Urinary bladder (tissue), 4 donors: ENCODE results near the gene PHF2. TPM values are rescaled to one million over a fixed set of nuclear protein-coding genes. Genes with fewer than 3 reads are reported as not detected.

Source experiments
- DNase-seq: peaks from one replicate; pipeline ENCODE4 v3.0.0-alpha.2; 2015; ENCODE audit errors: extremely low spot score
- H3K27ac ChIP-seq: one replicate; pipeline ENCODE4 v1.5.1; 2013; ENCODE audit warnings: low read depth, mild to moderate bottlenecking, moderate library complexity
- H3K36me3 ChIP-seq: one replicate; pipeline ENCODE4 v1.6.1; 2013; ENCODE audit warnings: mild to moderate bottlenecking, moderate library complexity; ENCODE audit not compliant: insufficient read depth
- H3K4me1 ChIP-seq: one replicate; pipeline ENCODE4 v1.6.1; 2013; ENCODE audit warnings: mild to moderate bottlenecking, moderate library complexity; ENCODE audit not compliant: insufficient read depth
- H3K4me3 ChIP-seq: one replicate; pipeline ENCODE4 v1.5.1; 2013; ENCODE audit warnings: low read depth, low read length
- WGBS: extraction: QIAGEN DNeasy Blood & Tissue Kit; methylation state at CpG from one replicate; pipeline ENCODE4 v1.1.7; 2013; 5-methylcytosine and 5-hydroxymethylcytosine counted together
- polyA plus RNA-seq: library from polyadenylated mRNA; stranded (reverse); fragments of 200-250 nt; gene quantifications from one replicate; pipeline ENCODE4 v1.2.3, GENCODE V29; 2013
- total RNA-seq: library from RNA; depleted of rRNA; stranded (reverse); fragments of >200 nt; gene quantifications from one replicate; pipeline ENCODE4 v1.2.3, GENCODE V29; 2014
- donor health status: healthy with polysubstance abuse.
- donor health status: healthy.

Gene PHF2
- total and polyA plus RNA-seq, 2 donors, result 20.0 to 33.1 TPM

DNA sequence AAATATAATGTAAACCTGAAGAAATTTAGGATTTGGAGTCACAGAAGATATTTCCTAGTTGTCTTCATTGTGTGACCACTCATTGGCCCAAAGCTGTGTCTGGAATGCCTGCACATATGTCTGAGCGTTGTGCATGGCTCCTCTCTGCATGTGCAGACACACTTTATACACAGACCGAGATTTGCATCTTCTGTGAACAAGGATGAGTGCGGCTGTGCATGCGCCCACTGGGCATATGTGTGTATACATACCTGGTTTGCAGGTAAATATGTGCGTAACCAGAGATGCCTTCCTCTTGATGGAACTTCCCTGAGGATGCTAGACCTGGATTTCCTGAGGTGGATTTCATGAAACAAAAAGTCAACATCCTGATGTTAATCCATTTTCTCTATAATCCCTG lies 19.1 kb downstream of the PHF2 start:
- Histone ChIP-seq H3K4me3 (no peak overlapping the region), H3K27ac (no peak overlapping the region), H3K36me3 (no peaks in the 10 kb centered on the region), H3K4me1 (peaks cover 5% of the 10 kb centered on the region)
- no peak for DNase-seq
- 94% methylated on average over 5 of the region's 5 CpGs for WGBS

DNA sequence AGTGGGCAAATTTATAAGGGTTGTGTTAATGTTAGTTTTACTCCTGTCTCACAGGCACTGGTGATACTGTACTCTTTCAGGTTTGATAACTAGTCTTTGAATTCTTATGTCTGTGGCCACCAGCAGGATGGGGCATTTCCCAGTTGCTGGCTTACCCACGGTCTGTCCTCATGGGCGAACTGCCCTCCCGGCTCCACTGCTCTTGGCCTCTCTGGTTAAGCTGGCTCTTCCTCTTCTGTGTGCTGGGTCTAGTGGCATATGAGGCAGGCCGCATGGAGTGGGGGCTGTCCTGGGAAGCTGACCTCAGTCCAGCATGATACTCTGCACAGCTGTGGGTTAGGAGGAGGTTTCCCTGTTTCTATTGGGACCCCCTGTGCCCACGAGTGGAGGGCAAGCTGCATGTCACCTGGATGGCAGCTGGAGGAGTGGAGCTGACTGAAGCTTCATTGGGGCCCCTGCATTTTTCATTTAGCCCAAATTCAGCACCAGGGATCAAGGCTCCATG lies 19.5 kb downstream of the PHF2 start:
- Histone ChIP-seq H3K36me3 (no peaks in the 10 kb centered on the region), H3K27ac (no peak overlapping the region), H3K4me1 (peaks cover 5% of the 10 kb centered on the region), H3K4me3 (no peak overlapping the region)
- 73% methylated on average over 5 of the region's 5 CpGs for WGBS
- DNase-seq, result no peak

DNA sequence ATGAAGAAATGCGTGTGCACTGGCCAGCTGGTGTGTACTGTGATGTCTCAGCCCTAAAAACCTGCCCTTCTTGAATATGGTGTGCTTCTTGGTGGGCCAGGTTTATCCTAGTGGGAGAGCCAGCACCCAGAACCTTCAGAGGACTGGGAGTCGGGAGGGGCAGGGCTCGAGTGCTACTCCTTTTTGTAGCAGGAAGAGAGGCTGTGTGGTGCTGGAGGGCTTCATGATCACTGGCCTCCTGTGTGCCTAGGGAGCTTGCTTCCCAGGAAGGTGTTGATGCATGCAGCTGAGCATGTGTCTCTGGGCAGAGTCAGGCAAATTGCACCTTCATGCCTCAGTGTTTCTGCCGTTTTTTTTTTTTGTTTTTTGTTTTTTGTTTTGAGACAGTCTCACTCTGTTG lies 20.0 kb downstream of the PHF2 start:
- Histone ChIP-seq H3K27ac (no peak overlapping the region), H3K36me3 (no peaks in the 10 kb centered on the region), H3K4me3 (no peak overlapping the region), H3K4me1 (peaks cover 5% of the 10 kb centered on the region)
- 77% methylated on average over 4 of the region's 4 CpGs for WGBS
- DNase-seq, result no peak

DNA sequence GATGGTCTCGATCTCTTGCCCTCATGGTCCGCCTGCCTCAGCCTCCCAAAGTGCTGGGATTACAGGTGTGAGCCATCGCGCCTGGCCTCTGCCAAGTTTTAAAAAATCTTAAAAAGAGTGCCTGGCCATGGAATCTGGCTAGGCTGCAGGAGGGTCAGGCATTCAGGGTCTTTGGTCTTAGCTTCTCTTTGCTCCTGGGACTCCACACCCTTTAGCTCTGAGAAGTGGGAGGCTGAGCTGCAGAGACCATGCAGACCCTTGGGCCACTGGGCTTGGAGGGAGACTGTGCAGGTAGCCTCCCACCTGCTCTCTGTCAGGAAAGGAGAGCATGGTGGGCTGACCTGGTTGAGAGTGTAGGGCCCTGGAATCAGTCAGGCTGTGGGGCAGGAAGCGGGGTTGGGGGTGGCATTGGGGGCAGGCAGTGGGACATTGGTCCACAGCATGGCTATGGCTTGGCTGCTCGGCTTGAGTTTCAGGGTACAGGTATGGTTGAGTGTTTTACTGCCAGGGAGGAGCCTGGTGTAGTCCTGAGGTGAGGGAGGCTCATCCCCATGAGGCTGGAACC lies 20.8 kb downstream of the PHF2 start:
- Histone ChIP-seq H3K4me3 (no peak overlapping the region), H3K4me1 (peaks cover 5% of the 10 kb centered on the region), H3K27ac (no peak overlapping the region), H3K36me3 (no peaks in the 10 kb centered on the region)
- no peak for DNase-seq
- 98% methylated on average over 6 of the region's 6 CpGs for WGBS

DNA sequence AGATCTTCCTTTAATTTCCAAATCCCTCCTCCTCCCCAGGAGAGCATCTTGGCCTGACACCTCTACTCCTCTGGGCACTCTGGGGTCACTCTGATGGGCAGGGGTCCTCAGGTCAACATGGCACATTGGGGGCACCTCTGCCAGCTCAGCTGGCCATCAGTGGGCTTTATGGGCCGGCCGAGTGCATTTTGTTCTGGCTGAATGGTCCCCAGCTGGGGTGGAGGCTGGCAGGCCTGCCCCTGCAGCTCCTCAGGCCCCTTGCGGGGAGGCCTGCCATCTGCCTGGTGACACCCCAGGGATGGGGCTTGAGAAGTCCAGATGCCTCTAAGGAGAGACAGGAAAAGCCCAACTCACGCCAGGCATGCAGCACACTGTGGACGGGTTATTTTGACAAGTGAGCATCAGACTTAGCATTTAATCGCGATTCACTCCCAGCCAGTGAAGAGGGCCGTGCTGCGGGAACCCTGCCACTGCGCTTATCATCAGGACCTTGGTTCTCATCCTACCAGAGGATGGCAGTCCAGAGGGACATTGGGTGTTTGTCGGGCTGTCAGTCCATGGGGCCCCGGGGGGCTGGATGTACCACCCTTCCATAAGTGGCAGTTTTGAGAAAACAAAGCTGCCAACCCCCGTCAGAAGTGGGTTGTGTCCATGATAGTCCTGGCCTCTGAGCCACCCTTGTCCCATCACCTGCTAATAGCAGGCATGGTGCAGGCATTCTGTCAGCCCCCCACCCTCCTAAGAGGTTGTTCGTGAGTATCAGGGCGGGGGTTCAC lies 21.7 kb downstream of the PHF2 start:
- 83% methylated on average over 15 of the region's 15 CpGs for WGBS
- Histone ChIP-seq H3K27ac (no peak overlapping the region), H3K4me3 (no peak overlapping the region), H3K4me1 (peaks cover 5% of the 10 kb centered on the region), H3K36me3 (no peaks in the 10 kb centered on the region)
- DNase-seq, result no peak

GRCh38 chr9:93598647-93599241 lies 22.4 kb downstream of the PHF2 start:
- no peak overlapping the region for H3K4me3 ChIP-seq
- H3K27ac ChIP-seq, result no peak overlapping the region
- peaks cover 5% of the 10 kb centered on the region for H3K4me1 ChIP-seq
- no peak for DNase-seq
- 52% methylated on average over 11 of the region's 11 CpGs for WGBS
- H3K36me3 ChIP-seq, result no peaks in the 10 kb centered on the region

DNA sequence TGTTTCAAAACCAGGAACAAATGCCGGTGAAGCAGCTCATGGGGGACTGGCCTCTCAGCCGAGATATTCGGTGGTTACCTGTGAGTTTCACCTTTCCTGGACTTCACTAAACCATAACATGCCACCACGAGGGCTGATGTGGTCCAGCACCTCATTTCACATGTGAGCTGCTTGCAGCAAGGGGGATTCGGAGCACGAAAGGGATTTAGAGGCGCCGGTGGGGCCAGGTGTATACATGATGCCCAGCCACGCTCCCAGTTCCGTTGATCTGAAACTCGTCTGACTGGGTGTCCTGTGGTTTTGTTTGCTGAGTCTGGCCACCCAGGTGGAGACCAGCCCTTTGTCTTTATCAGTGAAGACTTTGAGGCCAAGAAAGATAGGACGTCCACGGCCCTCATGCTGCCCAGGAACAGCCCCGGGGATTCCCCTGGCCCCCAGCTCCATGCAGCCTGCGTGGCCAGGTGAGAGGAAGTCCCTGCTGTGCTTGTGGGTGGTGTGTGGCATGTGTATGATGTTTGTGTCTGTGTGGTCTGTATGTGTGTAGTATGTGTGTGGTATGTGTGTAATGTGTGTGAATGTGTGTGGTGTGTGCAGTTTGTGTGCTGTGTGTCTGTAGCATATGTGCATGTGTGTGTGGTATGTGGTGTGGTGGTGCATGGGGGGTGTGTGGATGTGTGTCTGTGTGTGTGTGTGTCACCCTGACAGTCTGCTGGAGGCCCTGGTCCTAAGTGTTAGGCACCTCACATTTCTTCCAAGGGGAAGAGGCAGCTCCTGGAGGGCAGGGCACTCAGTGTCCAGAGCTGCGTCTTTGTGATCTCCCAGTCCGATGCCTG lies 23.4 kb downstream of the PHF2 start:
- DNase-seq, result no peak
- Histone ChIP-seq H3K4me1 (no peaks in the 10 kb centered on the region), H3K36me3 (no peaks in the 10 kb centered on the region), H3K4me3 (no peak overlapping the region), H3K27ac (no peak overlapping the region)
- 73% methylated on average over 17 of the region's 17 CpGs for WGBS

DNA sequence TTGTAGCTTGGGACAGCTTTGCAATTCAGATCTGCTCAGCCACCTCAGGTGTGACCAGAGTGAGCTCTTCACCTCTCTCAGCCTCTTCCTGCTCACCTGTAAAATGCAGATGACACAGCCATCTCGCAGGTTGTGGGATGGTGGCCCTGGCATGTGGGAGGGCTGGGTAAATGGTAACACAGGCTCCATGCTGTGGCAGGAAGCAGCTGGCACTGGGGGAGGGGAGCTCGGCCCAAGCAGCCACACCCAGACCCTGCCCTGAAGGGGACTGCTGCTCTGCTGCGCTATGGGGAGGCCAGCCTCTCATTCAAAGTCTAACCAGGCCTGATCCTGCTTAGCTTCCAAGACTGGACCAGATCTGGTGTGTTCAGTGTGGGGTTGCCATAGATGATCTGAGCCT lies 24.1 kb downstream of the PHF2 start:
- no peak overlapping the region for H3K27ac ChIP-seq
- no peak overlapping the region for H3K4me3 ChIP-seq
- DNase-seq, result no peak
- H3K4me1 ChIP-seq, result no peaks in the 10 kb centered on the region
- H3K36me3 ChIP-seq, result no peaks in the 10 kb centered on the region
- 52% methylated on average over 3 of the region's 3 CpGs for WGBS

DNA sequence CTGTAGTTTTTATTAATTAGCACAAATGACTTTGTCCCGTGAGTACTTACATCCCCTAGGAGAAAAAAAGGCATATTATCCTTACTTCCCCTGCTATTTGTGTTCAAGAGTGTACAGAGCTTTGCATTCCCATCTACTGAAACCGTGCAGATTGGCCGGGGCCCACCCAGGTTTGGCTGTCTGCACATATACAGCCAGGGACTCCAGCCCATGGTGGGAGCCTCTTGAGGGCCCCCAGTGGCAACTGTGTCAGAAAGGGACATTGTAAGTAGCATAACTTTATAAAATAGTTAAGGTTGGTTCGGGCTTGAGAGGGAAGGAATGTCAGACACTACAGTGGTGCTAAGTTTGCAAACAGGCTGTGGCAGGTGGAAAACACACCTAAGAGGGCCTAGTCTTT lies 24.7 kb downstream of the PHF2 start:
- WGBS, result 66% methylated on average over 4 of the region's 4 CpGs
- no peak overlapping the region for H3K27ac ChIP-seq
- H3K36me3 ChIP-seq, result no peaks in the 10 kb centered on the region
- H3K4me3 ChIP-seq, result no peak overlapping the region
- DNase-seq, result no peak
- H3K4me1 ChIP-seq, result no peaks in the 10 kb centered on the region

GRCh38 chr9:93601666-93602065 lies 25.3 kb downstream of the PHF2 start:
- 84% methylated on average over 5 of the region's 5 CpGs for WGBS
- Histone ChIP-seq H3K36me3 (no peaks in the 10 kb centered on the region), H3K4me1 (no peaks in the 10 kb centered on the region), H3K27ac (no peak overlapping the region), H3K4me3 (no peak overlapping the region)
- DNase-seq, result no peak

- Histone ChIP-seq H3K36me3 (no peaks in the 10 kb centered on the region), H3K4me1 (no peaks in the 10 kb centered on the region), H3K4me3 (no peak overlapping the region), H3K27ac (no peak overlapping the region)
- no peak for DNase-seq
- WGBS, result 94% methylated on average over 15 of the region's 15 CpGs
These were observed 26.6 kb downstream of the PHF2 start for GRCh38 chr9:93603011-93603410.

GRCh38 chr9:93603906-93604326 lies 27.5 kb downstream of the PHF2 start:
- WGBS, result 60% methylated on average over 4 of the region's 4 CpGs
- no peak for DNase-seq
- no peak overlapping the region for H3K4me3 ChIP-seq
- H3K27ac ChIP-seq, result no peak overlapping the region
- H3K36me3 ChIP-seq, result no peaks in the 10 kb centered on the region
- no peaks in the 10 kb centered on the region for H3K4me1 ChIP-seq

DNA sequence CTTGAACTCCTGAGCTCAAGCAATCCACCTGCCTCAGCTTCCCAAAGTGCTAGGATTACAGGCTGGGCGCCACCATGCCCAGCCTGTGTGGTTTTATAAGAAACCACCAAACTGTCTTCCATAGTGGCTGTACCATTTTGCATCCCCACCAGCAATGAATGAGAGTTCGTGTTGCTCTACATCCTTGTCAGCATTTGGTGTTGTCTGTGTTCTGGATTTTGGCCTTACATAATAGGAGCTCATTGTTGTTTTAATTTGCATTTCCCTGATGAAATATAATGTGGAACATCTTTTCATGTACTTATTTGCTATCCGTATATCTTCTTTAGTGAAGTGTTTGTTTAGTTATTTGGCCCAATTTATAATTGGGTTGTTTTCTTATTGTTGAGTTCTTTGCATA lies 29.8 kb downstream of the PHF2 start:
- no peak overlapping the region for H3K4me3 ChIP-seq
- H3K27ac ChIP-seq, result no peak overlapping the region
- H3K4me1 ChIP-seq, result no peaks in the 10 kb centered on the region
- 66% methylated on average over 3 of the region's 3 CpGs for WGBS
- H3K36me3 ChIP-seq, result no peaks in the 10 kb centered on the region
- DNase-seq, result no peak
